Calu3 (cell line): ENCODE data around the gene DAGLB. TPM values are rescaled to one million over a fixed set of nuclear protein-coding genes. Genes with fewer than 3 reads are reported as not detected.

Experiments
- BruUV-seq: library from RNA; stranded (reverse); fragments of 400-500 nt; replicated peaks from 2 replicates; lab custom pipeline; 2021; lab: Mats Ljungman, UMichigan
- CTCF ChIA-PET: fragments of 300-600 bp; sonication (Branson Sonifier 250); formaldehyde crosslinking; loops from one replicate; lab custom pipeline; 2022; ENCODE audit warnings: antibody characterized with exemption; lab: Charles Lee
- DNase-seq: peaks from one replicate; pipeline ENCODE4 v3.0.0; 2022
- H3K27ac Mint-ChIP-seq: one replicate; pipeline ENCODE4 v1.8.0; 2022; ENCODE audit warnings: mixed read lengths; ENCODE audit not compliant: unreplicated experiment
- H3K27me3 Mint-ChIP-seq: one replicate; pipeline ENCODE4 v1.8.0; 2022; ENCODE audit warnings: mixed read lengths; ENCODE audit not compliant: unreplicated experiment
- H3K36me3 Mint-ChIP-seq: one replicate; pipeline ENCODE4 v1.8.0; 2022; ENCODE audit warnings: mild to moderate bottlenecking, moderate library complexity, mixed read lengths; ENCODE audit not compliant: insufficient read depth, unreplicated experiment
- H3K4me1 Mint-ChIP-seq: one replicate; pipeline ENCODE4 v1.8.0; 2022; ENCODE audit warnings: mild to moderate bottlenecking, low read depth, mixed read lengths; ENCODE audit not compliant: unreplicated experiment
- H3K4me3 Mint-ChIP-seq: one replicate; pipeline ENCODE4 v1.8.0; 2022; ENCODE audit warnings: mild to moderate bottlenecking, low read depth, moderate library complexity, mixed read lengths; ENCODE audit not compliant: unreplicated experiment
- H3K9me3 Mint-ChIP-seq: one replicate; pipeline ENCODE4 v1.8.0; 2022; ENCODE audit warnings: low read depth, mixed read lengths; ENCODE audit not compliant: unreplicated experiment
- CTCF ChIP-seq: fragments of 200-600 bp; IDR thresholded peaks from one replicate; pipeline ENCODE4 v1.8.0; 2022; ENCODE audit warnings: antibody characterized with exemption; ENCODE audit not compliant: unreplicated experiment
- intact Hi-C: fragments of 100-400 bp; cut with micrococcal nuclease; formaldehyde crosslinking; loops from one replicate; pipeline ENCODE4 v1.10.0; 2022; ENCODE audit not compliant: unreplicated experiment
- total RNA-seq: library from RNA; stranded (reverse); gene quantifications from 2 replicates; pipeline ENCODE4 v1.2.3, GENCODE V29; 2022

DAGLB gene
- total RNA-seq, 1 experiment from 2014 or later: 36.8 TPM

GRCh38 chr7:6406121-6406520 lies 41.6 kb downstream of the DAGLB start:
- Mint-ChIP-seq H3K36me3 (peaks cover 96% of the 10 kb centered on the region), H3K27ac (peak overlapping the region; percentile 38)
- no peak for TF ChIP-seq CTCF

GRCh38 chr7:6403907-6404306 lies 43.8 kb downstream of the DAGLB start:
- H3K27ac Mint-ChIP-seq: peak overlapping the region; percentile 54
- H3K4me3 Mint-ChIP-seq: no peak overlapping the region
- no peaks in the 10 kb centered on the region for H3K9me3 Mint-ChIP-seq
- H3K27me3 Mint-ChIP-seq: no peaks in the 10 kb centered on the region
- DNase-seq: no peak
- TF ChIP-seq CTCF: no peak
- CTCF ChIA-PET: no interaction called here
- H3K4me1 Mint-ChIP-seq: peaks cover 20% of the 10 kb centered on the region
- no TSS peak for BruUV-seq
- intact Hi-C loops: no loop called here
- H3K36me3 Mint-ChIP-seq: peaks cover 96% of the 10 kb centered on the region

More at GRCh38 chr7:6406121-6406520, 41.6 kb downstream of the DAGLB start:
- BruUV-seq: no TSS peak
- no peak for DNase-seq
- Mint-ChIP-seq H3K9me3 (no peaks in the 10 kb centered on the region), H3K4me1 (peaks cover 8% of the 10 kb centered on the region), H3K4me3 (no peak overlapping the region), H3K27me3 (no peaks in the 10 kb centered on the region)
- CTCF ChIA-PET: interaction anchor here (0.6 kb wide), 1 partner anchor 171 kb away, joined by 5 read pairs; no protein-coding TSS in a partner anchor
- intact Hi-C loops: no loop called here

GRCh38 chr7:6402741-6403140 lies 45.0 kb downstream of the DAGLB start:
- intact Hi-C loops: no loop called here
- DNase-seq: no peak
- no peaks in the 10 kb centered on the region for H3K27me3 Mint-ChIP-seq
- TSS peak; percentile 47 for BruUV-seq
- H3K36me3 Mint-ChIP-seq: peaks cover 96% of the 10 kb centered on the region
- TF ChIP-seq CTCF: no peak
- peaks cover 32% of the 10 kb centered on the region for H3K4me1 Mint-ChIP-seq
- no peak overlapping the region for H3K4me3 Mint-ChIP-seq
- peak overlapping the region; percentile 11 for H3K27ac Mint-ChIP-seq
- CTCF ChIA-PET: interaction anchor here (0.6 kb wide), 1 partner anchor 15 kb away, joined by 3 read pairs; no protein-coding TSS in a partner anchor
- H3K9me3 Mint-ChIP-seq: no peaks in the 10 kb centered on the region

GRCh38 chr7:6402041-6402440 lies 45.7 kb downstream of the DAGLB start:
- intact Hi-C loops: no loop called here
- no peak for DNase-seq
- Mint-ChIP-seq H3K27ac (peak overlapping the region; percentile 7), H3K36me3 (peaks cover 95% of the 10 kb centered on the region), H3K9me3 (no peaks in the 10 kb centered on the region), H3K27me3 (no peaks in the 10 kb centered on the region), H3K4me1 (peaks cover 35% of the 10 kb centered on the region), H3K4me3 (no peak overlapping the region)
- CTCF ChIA-PET: interaction anchor here (0.6 kb wide), 1 partner anchor 8 kb away, joined by 4 read pairs; no protein-coding TSS in a partner anchor
- TF ChIP-seq CTCF: no peak
- no TSS peak for BruUV-seq
